Upper lobe of left lung (tissue), 6 donors: ENCODE results near the gene AACS. TPM values are rescaled to one million over a fixed set of nuclear protein-coding genes. Genes with fewer than 3 reads are reported as not detected.

Source experiments
- ATAC-seq, 2 donors: fragments of 200-7000 bp; cut with Tn5 transposase; one replicate each; pipeline ENCODE4 v1.9.1; 2022; ENCODE audit warnings: mild to moderate bottlenecking in 2 of 2, moderate library complexity in 2 of 2; ENCODE audit not compliant: low FRiP score in 2 of 2
- DNase-seq, 2 donors: peaks; one replicate each; pipeline ENCODE4 v3.0.0-alpha.2; 2019 to 2020
- H3K27ac ChIP-seq, 4 donors: fragments of 200-600 bp; sonication (generic); one replicate each; pipeline ENCODE4 v1.5.1; 2016 to 2019
- H3K27me3 ChIP-seq, 4 donors: fragments of 200-600 bp; sonication (generic); one replicate each; pipeline ENCODE4 v1.5.1; 2017 to 2019
- H3K36me3 ChIP-seq, 4 donors: fragments of 200-600 bp; sonication (generic); one replicate each; pipeline ENCODE4 v1.5.1; 2016 to 2019
- H3K4me1 ChIP-seq, 4 donors: fragments of 200-600 bp; sonication (generic); one replicate each; pipeline ENCODE4 v1.5.1; 2018 to 2019
- H3K4me3 ChIP-seq, 4 donors: fragments of 200-600 bp; sonication (generic); one replicate each; pipeline ENCODE4 v1.5.1; 2017 to 2019; ENCODE audit warnings: mild to moderate bottlenecking in 2 of 4, moderate library complexity in 1 of 4
- H3K9me3 ChIP-seq, 4 donors: fragments of 200-600 bp; sonication (generic); one replicate each; pipeline ENCODE4 v1.5.1; 2018 to 2019
- EP300 ChIP-seq, 4 donors: sonication (generic); formaldehyde crosslinking; IDR thresholded peaks; one replicate each; pipeline ENCODE4 v1.5.1; 2017; ENCODE audit warnings: antibody characterized with exemption in 4 of 4, control low read depth in 2 of 4
- POLR2A ChIP-seq, 4 donors: fragments of 450-650 bp; IDR thresholded peaks; one replicate each; pipeline ENCODE4 v1.5.1; 2016 to 2017; ENCODE audit warnings: antibody characterized with exemption in 4 of 4, mild to moderate bottlenecking in 2 of 4
- POLR2AphosphoS5 ChIP-seq, 2 donors: sonication (generic); formaldehyde crosslinking; IDR thresholded peaks; one replicate each; pipeline ENCODE4 v1.5.1; 2017; ENCODE audit warnings: antibody characterized with exemption in 2 of 2
- WGBS, 2 donors: methylation state at CpG; one replicate each; pipeline ENCODE4 v1.1.5; 2017 to 2018; 5-methylcytosine and 5-hydroxymethylcytosine counted together
- total RNA-seq, 6 donors: library from RNA; depleted of rRNA in 4 of 6; stranded (reverse); fragments of >200 nt in 4 of 6; gene quantifications; one replicate each; pipeline versions ENCODE4 v1.1.0 to v1.2.1, GENCODE V29; 2016 to 2021
- TF ChIP-seq, protein P1 (sequence below), 6 experiments: fragments of 450-650 bp in 4 of 6; fragments of 200-600 bp in 2 of 6; sonication (generic) in 2 of 6; IDR thresholded peaks; one replicate each; pipeline ENCODE4 v1.5.1; 2016 to 2019; ENCODE audit warnings: antibody characterized with exemption in 6 of 6
- donor health status: DM: no; HTN: no; CAD: no; lungs with moderate emphysema.
- donor health status: DM: no; HTN: yes; CAD: no; lungs with severe emphysema.

Gene AACS
- total RNA-seq, 6 donors from 2014 or later = 14.7 to 28.6 (median 25.5) TPM

DNA sequence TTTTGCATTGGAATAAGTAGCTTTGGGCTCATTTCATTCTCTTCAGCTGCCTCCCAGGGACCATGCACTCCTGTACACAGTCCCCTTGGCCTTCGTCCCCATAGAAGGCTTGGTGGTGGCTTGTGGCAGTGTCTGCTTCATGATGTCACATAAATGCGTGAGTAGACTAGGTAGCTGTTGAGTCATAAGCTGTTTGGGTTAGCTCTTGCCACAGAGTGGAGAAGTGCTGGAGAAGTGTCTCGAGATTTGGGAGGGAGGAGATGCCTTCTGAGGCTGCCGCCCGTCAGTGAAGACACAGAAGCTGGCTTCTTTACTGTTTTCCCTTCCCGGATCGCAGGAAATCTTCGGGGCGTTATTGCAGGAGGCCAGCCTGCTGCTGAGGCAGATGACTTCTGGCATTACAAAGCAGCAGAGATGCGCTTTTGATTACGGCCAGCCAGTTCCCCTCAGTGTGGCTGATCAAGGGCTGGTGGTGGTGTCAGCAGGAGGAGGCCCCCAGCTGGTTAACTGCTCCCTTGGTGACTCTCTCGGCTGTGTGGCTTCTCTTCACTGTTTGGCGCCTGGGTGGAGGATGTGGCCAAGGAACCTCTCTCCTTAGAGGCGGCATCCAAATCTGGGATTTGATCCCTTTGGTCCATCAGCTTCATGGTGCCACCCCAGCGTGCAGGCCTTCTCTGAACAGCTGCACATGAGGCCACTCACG, 67.6 kb downstream of the AACS start:
- ATAC-seq (no peak), DNase-seq (no peak)
- Histone ChIP-seq H3K4me1 (no peaks in the 10 kb centered on the region), H3K36me3 (peaks cover 0 to 36% (median 16%) of the 10 kb centered on the region in 4 donors), H3K27ac (no peak overlapping the region), H3K9me3 (no peaks in the 10 kb centered on the region), H3K27me3 (no peaks in the 10 kb centered on the region), H3K4me3 (no peak overlapping the region)
- TF ChIP-seq POLR2AphosphoS5 (IDR thresholded peaks at IDR 0.05) = no peak
- no peak for TF ChIP-seq EP300 (IDR thresholded peaks at IDR 0.05)
- TF ChIP-seq, protein P1, sequence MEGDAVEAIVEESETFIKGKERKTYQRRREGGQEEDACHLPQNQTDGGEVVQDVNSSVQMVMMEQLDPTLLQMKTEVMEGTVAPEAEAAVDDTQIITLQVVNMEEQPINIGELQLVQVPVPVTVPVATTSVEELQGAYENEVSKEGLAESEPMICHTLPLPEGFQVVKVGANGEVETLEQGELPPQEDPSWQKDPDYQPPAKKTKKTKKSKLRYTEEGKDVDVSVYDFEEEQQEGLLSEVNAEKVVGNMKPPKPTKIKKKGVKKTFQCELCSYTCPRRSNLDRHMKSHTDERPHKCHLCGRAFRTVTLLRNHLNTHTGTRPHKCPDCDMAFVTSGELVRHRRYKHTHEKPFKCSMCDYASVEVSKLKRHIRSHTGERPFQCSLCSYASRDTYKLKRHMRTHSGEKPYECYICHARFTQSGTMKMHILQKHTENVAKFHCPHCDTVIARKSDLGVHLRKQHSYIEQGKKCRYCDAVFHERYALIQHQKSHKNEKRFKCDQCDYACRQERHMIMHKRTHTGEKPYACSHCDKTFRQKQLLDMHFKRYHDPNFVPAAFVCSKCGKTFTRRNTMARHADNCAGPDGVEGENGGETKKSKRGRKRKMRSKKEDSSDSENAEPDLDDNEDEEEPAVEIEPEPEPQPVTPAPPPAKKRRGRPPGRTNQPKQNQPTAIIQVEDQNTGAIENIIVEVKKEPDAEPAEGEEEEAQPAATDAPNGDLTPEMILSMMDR (IDR thresholded peaks at IDR 0.05) = no peak
- TF ChIP-seq POLR2A (IDR thresholded peaks at IDR 0.05) = no peak
- 89 to 95% methylated on average over 11 to 14 of the region's 16 CpGs for WGBS, 2 donors

DNA sequence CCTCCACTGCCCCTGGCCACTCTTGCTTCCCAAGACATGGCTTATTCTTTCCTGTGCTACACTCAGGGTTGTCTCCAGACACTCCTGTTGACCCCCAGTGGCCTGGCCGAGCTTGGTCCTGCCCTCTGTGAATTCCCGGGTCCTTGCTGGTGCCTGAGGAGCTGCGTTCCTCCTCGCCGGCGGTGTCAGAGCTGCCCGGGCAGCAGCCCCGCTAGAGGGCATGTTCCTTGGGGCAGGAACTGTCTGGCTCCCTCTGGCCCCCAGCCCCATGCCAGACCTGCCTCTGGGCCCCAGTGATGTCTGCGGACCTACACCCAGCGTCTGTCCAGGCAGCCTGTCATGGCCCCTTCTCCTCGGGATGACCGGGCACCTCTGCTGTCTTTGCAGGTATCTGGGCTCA, 68.4 kb downstream of the AACS start:
- peaks cover 0 to 36% (median 16%) of the 10 kb centered on the region in 4 donors for H3K36me3 ChIP-seq

DNA sequence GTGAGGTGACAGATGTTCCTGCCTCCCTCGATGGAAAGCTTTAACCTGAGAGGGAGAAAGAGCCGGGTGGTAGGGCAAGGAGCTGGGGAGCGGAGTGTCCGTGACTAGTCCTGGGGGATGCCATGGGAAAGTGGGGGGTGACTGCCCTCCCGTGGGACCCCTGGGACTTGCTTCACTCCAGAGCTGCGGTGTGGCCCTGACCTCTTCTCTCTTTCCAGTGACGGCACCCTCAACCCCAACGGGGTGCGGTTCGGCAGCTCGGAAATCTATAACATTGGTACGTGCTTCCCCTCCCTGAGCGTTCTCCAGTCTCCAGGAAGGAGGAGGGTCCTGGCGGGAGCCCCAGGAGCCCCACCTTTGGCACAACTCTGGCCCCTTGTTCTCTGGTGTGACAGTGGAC, 69.3 kb downstream of the AACS start:
- no peak for TF ChIP-seq POLR2AphosphoS5 (IDR thresholded peaks at IDR 0.05)
- TF ChIP-seq, protein P1 (IDR thresholded peaks at IDR 0.05) = no peak
- TF ChIP-seq POLR2A (IDR thresholded peaks at IDR 0.05) = no peak
- no peak for TF ChIP-seq EP300 (IDR thresholded peaks at IDR 0.05)
- Histone ChIP-seq H3K27ac (no peak overlapping the region), H3K4me1 (no peaks in the 10 kb centered on the region), H3K4me3 (no peak overlapping the region), H3K9me3 (no peaks in the 10 kb centered on the region), H3K36me3 (peaks cover 0 to 36% (median 14%) of the 10 kb centered on the region in 4 donors), H3K27me3 (no peaks in the 10 kb centered on the region)
- 88 to 94% methylated on average over 14 of the region's 14 CpGs for WGBS, 2 donors
- DNase-seq = no peak
- ATAC-seq = no peak

More for the DNA sequence above, 68.4 kb downstream of the AACS start:
- Histone ChIP-seq H3K27ac (no peak overlapping the region), H3K27me3 (no peaks in the 10 kb centered on the region), H3K4me3 (no peak overlapping the region), H3K9me3 (no peaks in the 10 kb centered on the region), H3K4me1 (no peaks in the 10 kb centered on the region)
- no peak for ATAC-seq
- TF ChIP-seq EP300 (IDR thresholded peaks at IDR 0.05) (no peak), POLR2A (IDR thresholded peaks at IDR 0.05) (no peak), POLR2AphosphoS5 (IDR thresholded peaks at IDR 0.05) (no peak)
- TF ChIP-seq, protein P1 (IDR thresholded peaks at IDR 0.05) = no peak
- 87 to 93% methylated on average over 6 to 12 of the region's 12 CpGs for whole genome bisulfite sequencing, 2 donors
- no peak for DNase-seq

DNA sequence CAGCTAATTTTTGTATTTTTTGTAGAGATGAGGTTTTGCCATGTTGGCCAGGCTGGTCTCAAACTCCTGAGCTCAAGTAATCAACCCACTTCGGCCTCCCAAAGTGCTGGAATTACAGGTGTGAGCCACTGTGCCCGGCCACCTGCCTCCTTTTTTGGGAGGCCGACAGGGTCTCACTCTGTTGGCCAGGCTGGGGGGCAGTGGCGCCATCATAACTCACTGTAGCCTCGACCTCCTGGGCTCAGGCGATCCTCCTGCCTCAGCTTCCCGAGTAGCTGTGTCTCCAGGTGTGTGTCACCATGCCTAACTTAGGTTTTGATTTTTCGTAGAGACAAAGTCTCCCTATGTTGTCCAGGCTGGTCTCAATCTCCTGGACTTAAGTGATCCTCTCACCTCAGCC, 70.7 kb downstream of the AACS start:
- Histone ChIP-seq H3K9me3 (no peaks in the 10 kb centered on the region), H3K27ac (no peak overlapping the region), H3K27me3 (no peaks in the 10 kb centered on the region), H3K4me3 (no peak overlapping the region), H3K36me3 (peaks cover 0 to 36% (median 12%) of the 10 kb centered on the region in 4 donors), H3K4me1 (no peaks in the 10 kb centered on the region)
- WGBS, 2 donors = 97 to 100% methylated on average over 4 to 8 of the region's 8 CpGs
- TF ChIP-seq POLR2AphosphoS5 (IDR thresholded peaks at IDR 0.05) (no peak), POLR2A (IDR thresholded peaks at IDR 0.05) (no peak), EP300 (IDR thresholded peaks at IDR 0.05) (no peak)
- no peak for DNase-seq
- ATAC-seq = no peak

DNA sequence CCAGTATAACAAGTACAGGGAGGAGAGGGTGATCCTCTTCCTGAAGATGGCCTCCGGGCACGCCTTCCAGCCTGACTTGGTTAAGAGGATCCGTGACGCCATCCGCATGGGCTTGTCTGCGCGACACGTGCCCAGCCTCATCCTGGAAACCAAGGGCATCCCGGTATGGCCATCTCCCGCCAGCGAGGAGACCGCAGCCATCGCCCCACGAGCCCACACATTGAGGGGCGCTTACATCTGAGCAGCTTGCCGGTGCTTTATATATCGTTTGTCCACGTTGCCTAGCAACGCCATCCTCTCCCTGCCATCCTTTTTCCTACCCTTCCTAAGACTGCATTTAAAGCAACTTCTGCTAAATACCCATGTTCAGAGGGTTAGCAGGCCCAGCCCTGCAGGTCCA, 71.5 kb downstream of the AACS start:
- H3K4me3 ChIP-seq = no peak overlapping the region
- 92 to 93% methylated on average over 16 to 19 of the region's 19 CpGs for WGBS, 2 donors
- H3K4me1 ChIP-seq = no peaks in the 10 kb centered on the region
- DNase-seq (no peak), ATAC-seq (no peak)
- no peak overlapping the region for H3K27ac ChIP-seq
- no peaks in the 10 kb centered on the region for H3K27me3 ChIP-seq
- no peaks in the 10 kb centered on the region for H3K9me3 ChIP-seq
- H3K36me3 ChIP-seq = peaks cover 0 to 36% (median 12%) of the 10 kb centered on the region in 4 donors
- TF ChIP-seq, protein P1 (IDR thresholded peaks at IDR 0.05) = no peak
- TF ChIP-seq POLR2AphosphoS5 (IDR thresholded peaks at IDR 0.05) (no peak), POLR2A (IDR thresholded peaks at IDR 0.05) (no peak), EP300 (IDR thresholded peaks at IDR 0.05) (no peak)
